ENCODE measurements around the gene TMEM271.
"Not testable (repeated sequence)": the region's sequence is repeated elsewhere in the genome, so short reads cannot be mapped to it uniquely, and the experiment has no call there.

Gene TMEM271

GRCh38 chr4:609400-610050 lies 33.4 kb upstream of the TMEM271 start:
- no peak for DNase-seq (ENCODE audit: low spot score)

GRCh38 chr4:608236-608635 lies 32.1 kb upstream of the TMEM271 start:
- no peak for DNase-seq (ENCODE audit: low spot score)

DNA sequence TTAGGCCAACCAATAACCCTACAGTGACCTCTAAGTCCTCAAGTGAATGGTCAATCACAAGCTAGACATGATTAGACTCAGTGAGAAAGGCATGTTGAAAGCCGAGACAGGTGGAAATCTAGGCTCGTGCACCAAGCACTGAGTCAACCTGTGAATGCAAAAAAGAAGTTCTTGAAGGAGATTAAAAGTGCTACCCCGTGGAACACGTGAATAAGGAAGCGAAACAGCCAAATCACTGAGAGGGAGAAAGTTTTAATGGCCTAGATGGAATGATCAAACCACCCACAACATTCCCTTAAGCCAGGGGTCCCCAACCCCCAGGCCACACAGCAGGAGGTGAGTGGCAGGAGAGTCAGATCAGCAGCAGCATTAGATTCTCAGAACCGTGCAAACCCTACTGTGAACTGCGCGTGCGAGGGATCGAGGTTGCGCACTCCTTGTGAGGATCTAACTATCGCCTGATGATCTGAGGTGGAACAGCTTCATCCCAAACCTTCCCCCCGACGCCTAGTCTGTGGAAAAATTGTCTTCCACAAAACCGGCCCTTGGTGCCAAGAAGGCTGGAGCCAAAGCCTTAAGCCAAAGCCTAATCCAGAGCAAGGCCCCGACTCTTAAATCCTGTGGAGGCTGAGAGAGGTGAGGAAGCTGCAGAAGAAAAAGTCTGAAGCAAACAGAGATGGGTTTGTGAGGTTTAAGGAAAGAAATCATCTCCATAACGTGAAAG lies 29.8 kb upstream of the TMEM271 start:
- DNase-seq (ENCODE audit: low spot score): no peak

DNA sequence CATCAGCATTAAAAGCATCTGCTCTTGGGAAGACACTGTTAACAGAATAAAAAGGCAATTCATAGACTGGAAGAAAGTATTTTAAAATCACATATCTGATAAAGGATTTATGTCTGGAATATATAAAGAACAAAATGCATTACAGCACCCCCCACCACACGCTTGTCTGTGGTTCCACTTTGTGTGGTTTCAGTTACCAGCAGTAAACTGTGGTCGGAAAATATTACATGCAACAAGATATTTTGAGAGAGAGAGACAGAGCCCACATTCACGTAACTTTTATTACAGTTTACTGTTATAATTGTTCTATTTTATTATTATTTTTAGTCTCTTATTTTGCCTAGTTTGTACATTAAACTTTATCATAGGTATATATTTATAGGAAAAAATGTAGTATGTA lies 28.0 kb upstream of the TMEM271 start:
- DNase-seq (ENCODE audit: low spot score): no peak

GRCh38 chr4:602559-602942 lies 26.5 kb upstream of the TMEM271 start:
- DNase-seq (ENCODE audit: low spot score): peak; percentile 47

- no peak for DNase-seq (ENCODE audit: low spot score)
Measured at GRCh38 chr4:601612-602558, 25.8 kb upstream of the TMEM271 start.

DNA sequence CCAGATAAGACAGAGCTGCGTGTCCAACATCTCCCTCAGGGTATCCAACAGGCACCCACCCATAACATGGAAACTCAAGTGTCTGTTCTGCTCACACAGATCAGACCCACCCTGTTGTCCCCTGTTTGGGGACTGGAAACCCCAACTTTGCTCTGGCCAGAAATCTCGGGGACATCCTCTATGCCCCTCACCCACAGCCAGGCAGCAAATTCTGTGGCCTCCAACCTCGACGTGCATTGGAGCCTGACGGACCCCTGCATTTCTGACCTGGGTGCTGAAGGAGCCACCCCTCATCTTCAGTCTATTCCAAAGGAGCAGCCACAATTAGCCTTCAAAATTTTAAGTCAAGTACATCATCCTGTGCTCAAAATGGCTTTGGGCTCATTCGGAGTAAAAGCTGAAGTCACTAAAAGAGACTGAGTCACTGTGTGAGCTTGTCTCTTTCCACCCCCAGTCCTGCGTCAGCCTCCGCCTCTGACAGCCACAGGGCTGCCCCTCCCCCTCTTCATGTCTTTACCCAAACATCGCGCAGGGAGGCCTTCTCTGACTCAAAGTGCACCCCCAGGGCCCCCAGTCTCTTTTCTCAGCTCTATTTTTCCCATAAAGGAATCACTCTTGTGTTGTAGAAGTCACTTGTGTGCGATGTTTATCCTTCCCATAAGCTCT lies 24.9 kb upstream of the TMEM271 start:
- no peak for DNase-seq (ENCODE audit: low spot score)

GRCh38 chr4:600166-600565 lies 24.1 kb upstream of the TMEM271 start:
- DNase-seq (ENCODE audit: low spot score): no peak

DNA sequence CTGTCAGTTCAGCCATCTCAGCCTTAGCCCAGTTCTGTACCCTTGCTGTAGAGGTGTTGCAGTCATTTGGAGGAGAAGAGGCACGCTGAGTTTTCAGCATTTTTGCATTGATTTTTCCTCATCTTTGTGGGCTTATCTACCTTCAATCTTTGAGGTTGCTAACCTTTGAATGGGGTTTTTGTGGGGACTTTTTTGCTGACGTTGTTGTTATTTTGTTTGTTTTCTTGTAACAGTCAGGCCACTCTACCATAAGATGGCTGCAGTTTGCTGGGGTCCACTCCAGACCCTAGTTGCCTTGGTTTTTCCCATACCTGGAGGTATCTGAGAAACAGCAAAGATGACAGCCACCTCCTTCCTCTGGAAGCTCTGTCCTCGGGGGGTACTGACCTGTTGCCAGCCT lies 22.8 kb upstream of the TMEM271 start:
- DNase-seq (ENCODE audit: low spot score): no peak

DNA sequence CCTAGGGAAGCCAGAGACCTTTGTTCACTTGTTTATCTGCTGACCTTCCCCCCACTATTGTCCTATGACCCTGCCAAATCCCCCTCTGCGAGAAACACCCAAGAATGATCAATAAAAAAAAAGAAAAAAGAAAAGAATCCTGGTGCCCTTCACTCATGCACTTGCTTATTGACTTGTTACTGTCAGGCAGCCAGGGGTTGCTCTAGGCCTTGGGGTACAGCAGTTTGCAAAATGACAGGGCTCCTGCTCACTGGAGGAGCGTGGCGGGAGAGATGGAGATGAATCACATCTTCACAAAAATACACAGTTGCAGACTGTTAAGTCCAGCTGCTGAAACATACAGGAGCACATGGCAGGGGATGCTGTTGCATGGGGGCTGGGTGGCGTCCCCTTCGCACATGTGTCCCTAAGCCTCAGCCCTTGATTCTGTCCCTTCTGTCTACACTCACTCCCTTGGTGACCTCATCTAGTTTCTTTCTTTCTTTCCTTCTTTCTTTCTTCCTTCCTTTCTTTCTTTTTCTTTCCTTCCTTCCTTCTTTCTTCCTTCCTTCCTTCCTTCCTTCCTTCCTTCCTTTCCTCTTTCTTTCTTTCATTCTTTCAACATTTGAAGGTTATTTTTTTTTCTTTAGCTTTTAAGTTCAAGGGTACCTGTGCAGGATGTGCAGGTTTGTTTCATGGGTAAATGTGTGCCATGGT lies 16.9 kb upstream of the TMEM271 start:
- DNase-seq (ENCODE audit: low spot score): no peak

DNA sequence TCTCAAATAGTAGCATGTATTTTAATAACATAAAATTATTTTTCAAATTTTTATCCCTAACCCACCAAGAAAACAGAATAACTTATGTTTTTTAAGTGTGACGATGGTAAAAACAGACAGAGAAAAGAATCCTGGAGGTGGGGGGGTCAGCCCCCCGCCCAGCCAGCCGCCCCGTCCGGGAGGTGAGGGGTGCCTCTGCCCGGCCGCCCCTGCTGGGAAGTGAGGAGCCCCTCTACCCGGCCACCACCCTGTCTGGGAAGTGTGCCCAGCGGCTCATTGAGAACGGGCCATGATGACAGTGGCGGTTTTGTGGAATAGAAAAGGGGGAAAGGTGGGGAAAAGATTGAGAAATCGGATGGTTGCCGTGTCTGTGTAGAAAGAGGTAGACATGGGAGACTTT lies 16.1 kb upstream of the TMEM271 start:
- DNase-seq (ENCODE audit: low spot score): not testable (repeated sequence)

- no peak for DNase-seq (ENCODE audit: low spot score)
Measured at GRCh38 chr4:590313-590841, 14.3 kb upstream of the TMEM271 start.

DNA sequence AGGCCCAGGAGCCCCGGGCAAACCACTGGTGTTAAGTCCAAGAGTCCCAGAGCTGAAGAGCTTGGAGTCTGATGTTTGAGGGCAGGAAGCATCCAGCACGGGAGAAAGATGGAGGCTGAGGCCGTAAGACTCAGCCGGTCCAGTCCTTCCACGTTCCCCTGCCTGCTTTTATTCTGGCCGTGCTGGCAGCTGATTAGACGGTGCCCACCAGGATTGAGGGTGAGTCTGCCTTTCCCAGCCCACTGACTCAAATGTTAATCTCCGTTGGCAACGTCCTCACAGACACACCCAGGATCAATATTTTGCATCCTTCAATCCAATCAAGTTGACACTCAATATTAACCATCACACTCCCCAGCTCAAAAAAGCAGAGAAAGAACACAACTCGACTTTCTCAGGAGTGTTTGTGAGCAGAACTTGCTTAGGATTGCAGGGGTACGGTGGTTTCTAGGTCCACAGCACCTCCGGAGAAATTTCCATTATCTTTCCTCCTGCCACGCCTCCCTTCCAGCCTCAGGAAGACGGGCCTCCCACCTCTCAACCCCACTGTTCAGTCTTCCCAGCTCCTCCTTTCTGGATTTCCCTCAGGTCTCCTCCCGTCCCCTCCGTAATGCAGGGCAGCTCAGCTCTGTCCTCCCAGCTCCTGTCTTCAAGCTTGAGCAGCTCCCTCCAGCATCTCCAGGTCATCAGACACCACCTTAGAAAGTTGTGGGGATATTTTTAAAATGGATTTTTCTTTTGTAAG lies 13.3 kb upstream of the TMEM271 start:
- no peak for DNase-seq (ENCODE audit: low spot score)

DNA sequence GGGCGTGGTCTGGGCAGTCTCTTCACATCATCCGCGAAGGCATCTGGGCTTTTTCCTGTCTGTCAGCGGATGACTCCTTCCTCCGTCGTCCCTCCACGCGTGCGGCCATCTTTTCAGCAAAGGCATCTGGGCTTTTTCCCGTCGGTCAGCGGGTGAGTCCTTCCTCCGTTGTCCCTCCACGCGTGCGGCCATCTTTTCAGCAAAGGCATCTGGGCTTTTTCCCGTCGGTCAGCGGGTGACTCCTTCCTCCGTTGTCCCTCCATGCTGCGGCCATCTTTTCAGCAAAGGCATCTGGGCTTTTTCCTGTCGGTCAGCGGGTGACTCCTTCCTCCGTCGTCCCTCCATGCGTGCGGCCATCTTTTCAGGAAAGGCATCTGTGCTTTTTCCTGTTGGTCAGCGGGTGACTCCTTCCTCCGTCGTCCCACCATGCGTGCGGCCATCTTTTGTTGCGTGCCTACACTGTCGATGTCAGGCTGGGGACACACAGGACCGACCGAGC lies 12.3 kb upstream of the TMEM271 start:
- no peak for DNase-seq (ENCODE audit: low spot score)

DNA sequence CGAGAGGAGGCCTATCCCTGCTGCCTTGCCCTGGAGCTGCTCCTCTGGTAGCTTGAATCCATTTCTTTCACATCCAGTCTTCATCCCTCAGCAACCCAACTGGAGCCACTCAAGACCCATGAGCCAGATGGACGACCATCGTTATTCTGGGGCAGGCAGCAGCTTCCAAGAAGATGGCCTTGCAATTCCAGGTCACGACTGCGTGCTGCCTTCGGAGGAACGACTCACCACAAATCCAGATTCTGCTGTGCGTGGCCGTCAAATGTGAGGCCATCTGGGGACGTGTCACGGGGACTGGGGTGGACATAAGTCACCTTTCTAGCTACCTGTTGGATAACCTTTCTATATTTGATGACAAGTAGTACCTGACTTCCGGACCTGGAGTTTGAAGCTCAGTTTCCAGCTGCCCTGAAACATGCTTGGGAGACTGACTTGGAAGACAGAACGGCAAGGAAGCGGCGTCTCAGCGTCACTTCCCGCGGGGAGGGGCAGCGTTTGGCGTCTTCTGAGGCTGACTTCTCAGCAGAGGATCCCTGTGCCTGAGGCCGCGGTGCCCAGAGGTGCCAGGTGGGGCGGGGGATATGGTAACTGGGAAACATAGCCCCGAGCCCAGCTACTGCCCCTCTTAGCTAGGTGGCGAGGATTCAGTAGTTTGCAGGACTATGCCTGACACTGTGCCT lies 11.7 kb upstream of the TMEM271 start:
- no peak for DNase-seq (ENCODE audit: low spot score)

- DNase-seq (ENCODE audit: low spot score): no peak
Measured at GRCh38 chr4:583820-584219, 7.7 kb upstream of the TMEM271 start.

DNA sequence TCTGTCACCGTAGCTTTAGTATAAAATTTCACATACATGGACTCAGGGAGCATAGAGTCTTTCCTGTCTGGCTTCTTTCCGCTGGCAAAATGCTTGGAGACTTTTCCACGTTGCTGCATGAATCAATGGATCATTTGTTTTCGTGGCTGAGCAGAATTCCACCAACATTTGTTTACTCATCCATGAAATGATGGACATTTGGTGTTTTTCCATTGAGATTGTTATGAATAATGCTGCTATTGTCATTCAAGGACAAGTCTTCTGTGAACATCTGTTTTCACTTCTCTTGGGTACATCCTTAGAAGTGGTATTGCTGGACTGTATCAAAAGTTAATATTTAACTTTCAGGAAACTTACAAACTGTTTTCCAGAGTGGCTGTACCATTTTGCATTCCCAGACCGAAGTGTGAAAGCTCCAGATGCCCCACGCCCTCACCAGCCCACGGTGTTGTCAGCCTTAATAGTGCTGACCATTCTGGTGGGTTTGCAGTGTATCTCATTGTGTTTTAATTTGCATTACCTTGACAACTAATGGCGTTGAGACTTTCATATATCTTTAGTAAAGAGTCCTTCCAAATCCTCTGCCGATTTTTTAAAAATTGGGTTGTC lies 5.8 kb upstream of the TMEM271 start:
- DNase-seq (ENCODE audit: low spot score): peak; percentile 24

GRCh38 chr4:581181-581580 lies 5.1 kb upstream of the TMEM271 start:
- no peak for DNase-seq (ENCODE audit: low spot score)

- no peak for DNase-seq (ENCODE audit: low spot score)
Measured at GRCh38 chr4:579543-580175, 3.6 kb upstream of the TMEM271 start.

All from globus pallidus (tissue), 1 donor.